OCI-M2 (cell line): ENCODE results near the gene ANTKMT.
"Not testable (repeated sequence)": the region's sequence is repeated elsewhere in the genome, so short reads cannot be mapped to it uniquely, and the experiment has no call there.

Source experiments
- DNase-seq: peaks from one replicate; lab custom pipeline; 2025; ENCODE audit not compliant: unreplicated experiment; lab: John Stamatoyannopoulos, UW

Gene ANTKMT

DNA sequence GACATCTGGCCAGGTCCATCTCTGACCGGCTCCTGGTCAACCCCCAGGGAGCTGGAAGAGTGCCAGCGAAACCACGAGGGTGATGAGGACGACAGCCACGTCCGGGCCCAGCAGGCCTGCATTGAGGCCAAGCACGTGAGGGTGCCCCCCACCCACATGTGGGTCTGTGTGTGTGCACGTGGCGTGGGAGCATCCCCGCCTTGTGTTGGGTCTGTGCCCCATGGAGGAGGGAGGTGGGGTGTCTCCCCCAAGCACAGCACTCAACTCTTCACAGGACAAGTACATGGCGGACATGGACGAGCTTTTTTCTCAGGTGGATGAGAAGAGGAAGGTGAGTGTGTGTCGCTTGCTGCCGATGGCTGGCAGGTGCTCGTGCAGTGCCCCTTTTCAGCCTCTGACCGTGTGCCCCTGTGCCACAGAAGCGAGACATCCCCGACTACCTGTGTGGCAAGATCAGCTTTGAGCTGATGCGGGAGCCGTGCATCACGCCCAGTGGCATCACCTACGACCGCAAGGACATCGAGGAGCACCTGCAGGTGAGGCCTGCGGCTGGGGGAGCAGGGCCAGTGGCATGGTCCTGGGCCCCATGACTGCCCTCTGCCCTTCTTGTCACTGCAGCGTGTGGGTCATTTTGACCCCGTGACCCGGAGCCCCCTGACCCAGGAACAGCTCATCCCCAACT, 39.1 kb upstream of the ANTKMT start:
- no peak for DNase-seq

DNA sequence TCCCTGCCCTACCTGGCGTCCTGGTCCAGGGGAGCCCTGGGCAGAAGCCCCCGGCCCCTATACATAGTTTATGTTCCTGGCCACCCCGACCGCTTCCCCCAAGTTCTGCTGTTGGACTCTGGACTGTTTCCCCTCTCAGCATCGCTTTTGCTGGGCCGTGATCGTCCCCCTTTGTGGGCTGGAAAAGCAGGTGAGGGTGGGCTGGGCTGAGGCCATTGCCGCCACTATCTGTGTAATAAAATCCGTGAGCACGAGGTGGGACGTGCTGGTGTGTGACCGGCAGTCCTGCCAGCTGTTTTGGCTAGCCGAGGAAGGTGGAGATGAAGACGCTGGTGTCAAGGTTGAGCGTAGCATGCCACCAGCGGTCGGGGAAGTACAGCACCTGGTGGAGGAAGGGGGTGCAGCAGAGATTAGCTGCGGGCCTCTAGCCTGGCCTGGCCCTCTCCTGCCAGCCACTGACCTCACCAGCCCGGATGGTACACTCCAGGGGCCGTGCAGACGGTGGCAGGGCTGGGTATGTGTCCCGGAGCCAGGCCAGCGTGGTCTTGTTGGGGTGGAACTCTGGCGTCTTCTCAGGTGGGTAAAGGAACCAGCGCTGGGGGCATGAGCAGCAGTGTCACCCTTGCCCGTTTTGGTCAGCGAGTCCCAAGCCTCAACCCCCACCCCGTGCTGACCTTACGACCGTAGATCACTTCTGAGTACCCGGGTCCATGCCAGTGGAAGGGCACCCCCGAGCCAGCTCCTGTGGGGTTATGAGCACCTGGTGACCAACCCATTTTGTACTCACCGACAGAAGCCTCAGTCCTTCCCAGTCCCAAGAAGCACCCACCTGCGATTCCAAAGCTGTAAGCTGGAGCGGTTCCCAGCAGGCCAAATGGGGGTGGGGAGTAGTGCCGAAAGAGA, 38.2 kb upstream of the ANTKMT start:
- DNase-seq = no peak

DNA sequence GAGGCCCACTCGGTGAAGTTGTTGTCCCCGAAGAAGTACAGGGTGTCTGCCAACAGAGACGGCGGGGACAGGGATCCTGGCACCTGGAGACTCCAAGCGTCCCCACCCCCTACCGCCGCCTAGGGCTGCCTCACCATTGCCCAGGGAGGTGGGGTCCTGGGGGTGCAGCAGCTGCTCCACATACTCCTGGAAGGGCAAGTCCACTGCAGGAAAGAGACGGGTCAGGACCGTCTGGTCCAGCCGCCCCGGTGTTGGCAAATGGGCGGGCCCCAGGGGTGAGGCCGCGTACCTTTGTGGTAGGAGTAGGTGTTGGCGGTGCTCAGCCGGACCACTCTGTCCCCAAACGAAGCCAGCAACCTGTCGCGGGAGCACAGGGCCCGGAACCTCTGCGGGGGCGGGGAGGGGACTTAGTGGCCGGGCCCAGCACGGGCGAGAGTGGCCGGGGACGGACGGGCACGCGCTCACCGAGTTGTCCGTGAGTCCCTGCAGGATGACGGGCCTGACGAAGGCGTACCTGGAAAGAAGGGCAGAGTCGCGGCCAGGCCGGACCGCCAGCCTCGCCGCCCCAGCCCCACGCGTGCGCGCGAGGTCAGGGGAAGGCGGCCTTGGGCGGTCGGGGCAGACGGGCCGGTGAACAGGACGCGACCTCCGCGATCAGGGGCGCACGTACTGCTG, 37.4 kb upstream of the ANTKMT start:
- no peak for DNase-seq

DNA sequence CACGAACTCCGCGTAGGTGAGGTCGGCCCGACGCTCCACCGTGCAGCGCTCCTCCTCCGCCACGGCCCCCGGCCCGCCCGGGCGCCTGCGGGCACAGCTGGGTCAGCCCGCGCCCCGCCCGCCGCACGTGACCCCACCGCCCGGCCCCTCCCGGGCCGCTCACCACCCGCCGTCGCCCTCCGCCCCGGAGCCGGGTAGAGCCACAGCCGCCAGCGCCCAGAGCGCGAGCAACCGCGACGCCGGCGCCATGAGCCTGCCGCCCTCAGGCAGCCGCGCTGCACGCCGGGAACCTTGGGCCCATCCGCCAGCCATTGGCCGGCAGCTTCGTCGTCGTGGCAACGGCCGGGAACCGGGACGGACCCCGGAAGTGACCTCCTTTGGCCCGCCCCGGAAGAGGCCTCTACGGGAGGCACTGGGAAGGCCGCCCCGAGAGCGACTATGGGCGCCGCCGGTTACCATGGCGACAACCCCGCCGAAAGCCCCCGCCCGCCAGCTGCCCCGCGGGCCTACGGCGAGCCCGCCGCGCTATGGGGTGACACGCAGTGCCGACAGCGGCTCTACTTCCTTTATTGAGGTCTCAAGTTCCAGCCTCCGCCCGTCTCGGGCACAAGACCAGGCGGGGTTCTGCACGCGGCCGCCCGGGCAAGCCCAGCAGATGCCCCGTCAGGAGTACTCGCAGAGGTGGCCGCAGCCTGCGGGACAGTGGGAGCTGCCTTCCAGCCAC, 36.7 kb upstream of the ANTKMT start, which contains the start of gene JMJD8:
TSS of gene JMJD8 (minus strand) at position 264 of the 724 bp plus-strand sequence. CDS start at position 249, 15 bp downstream.
- DNase-seq = no peak

DNA sequence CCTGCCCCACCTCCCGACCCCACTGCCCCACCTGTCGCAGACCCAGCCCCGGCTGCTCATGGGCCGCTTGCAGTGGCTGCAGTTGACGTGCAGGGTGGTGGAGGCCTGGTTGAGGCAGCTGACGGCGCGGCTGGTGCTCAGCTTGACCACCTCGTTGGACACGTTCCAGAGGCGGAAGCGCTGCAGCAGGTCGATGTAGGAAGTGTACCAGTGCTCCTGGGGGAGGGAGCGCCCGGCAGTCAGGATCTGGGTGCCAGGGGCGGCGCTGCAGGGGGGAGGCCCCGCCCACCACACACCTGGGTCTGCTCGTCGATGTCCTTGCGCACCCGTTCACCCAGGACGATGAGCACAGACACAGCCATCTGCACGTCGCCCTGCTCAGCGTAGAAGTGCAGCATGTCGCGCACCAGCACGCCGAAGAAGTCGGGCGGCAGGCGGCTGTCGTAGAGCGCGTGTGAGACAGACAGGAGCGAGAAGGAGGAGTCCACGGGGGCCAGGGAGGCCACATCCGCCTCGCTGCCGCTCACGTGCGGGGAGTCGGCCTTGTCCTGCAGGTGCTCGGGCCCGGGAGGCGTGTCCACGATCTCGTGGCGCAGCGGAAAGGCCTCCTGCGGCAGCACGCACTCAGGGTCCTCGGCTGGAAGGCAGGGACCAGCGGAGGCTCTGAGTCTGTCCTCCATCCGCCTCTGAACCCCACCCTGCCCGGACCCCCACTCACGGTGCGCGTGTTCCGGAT, 35.8 kb upstream of the ANTKMT start:
- DNase-seq = no peak

GRCh38 chr16:685967-686366, 35.0 kb upstream of the ANTKMT start:
- no peak for DNase-seq

DNA sequence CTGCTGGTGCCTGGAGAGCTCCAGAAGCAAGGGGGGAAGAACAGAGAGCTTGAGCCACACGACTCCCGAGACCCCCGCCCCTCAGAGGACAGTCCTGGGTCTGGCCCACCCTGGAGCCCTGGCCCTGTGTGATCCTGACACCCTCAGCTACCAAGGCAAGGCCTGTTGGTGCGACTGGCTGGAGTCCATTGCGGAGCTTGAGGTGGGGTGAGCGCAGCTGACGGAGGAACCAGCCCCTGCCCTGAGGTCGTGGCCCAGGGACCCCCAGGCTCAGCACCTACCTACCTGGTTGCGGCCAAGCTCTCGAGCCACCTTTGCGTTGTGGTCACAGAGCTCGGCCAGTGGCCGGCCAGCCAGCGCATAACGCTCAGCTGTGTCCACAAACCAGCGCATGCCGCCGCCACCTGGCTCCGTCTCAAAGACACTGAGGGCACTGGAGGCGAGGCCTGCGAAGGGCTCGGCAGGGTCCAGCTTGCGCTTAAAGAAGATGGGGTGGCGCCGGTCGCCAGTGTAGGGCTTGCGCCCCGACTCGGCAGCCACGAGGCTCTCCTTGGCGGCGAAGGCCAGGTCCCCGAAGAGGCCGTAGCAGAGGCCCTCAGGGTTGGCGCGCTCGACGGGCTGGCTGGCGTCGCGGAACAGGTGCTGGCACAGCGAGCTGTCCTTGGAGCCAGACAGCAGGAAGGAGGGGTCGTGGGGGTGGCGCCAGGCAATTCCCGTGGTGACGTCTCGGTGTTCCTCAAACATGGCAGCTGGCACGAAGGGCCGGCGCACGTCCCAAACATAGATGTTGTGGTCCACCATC, 34.3 kb upstream of the ANTKMT start:
- no peak for DNase-seq

- DNase-seq = no peak
Measured at GRCh38 chr16:687499-687898, 33.4 kb upstream of the ANTKMT start.

- no peak for DNase-seq
Measured at GRCh38 chr16:689175-689897, 31.6 kb upstream of the ANTKMT start.

DNA sequence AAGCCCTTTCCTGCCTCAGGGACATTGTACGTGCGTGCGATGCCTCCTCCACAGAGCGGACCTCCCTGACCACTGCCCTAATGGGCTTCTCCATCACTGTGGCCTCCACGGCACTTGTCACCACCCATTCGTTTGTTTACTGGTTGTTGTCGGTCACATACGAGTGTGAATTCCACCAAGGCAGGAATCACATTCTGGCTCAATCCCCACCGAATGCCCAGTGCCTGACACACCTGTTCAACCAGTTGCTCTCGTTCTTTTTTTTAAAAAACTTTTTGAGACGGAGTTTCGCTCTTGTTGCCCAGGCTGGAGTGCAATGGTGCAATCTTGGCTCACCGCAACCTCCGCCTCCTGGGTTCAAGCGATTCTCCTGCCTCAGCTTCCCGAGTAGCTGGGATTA, 29.7 kb upstream of the ANTKMT start:
- not testable (repeated sequence) for DNase-seq

GRCh38 chr16:692356-693108, 28.4 kb upstream of the ANTKMT start:
- DNase-seq = no peak

GRCh38 chr16:693364-693763, 27.6 kb upstream of the ANTKMT start:
- no peak for DNase-seq

- DNase-seq = no peak
Measured at GRCh38 chr16:693766-694165, 27.2 kb upstream of the ANTKMT start.

- no peak for DNase-seq
Measured at GRCh38 chr16:694187-694862, 26.6 kb upstream of the ANTKMT start.

GRCh38 chr16:694863-695354, 26.0 kb upstream of the ANTKMT start:
- DNase-seq = no peak

DNA sequence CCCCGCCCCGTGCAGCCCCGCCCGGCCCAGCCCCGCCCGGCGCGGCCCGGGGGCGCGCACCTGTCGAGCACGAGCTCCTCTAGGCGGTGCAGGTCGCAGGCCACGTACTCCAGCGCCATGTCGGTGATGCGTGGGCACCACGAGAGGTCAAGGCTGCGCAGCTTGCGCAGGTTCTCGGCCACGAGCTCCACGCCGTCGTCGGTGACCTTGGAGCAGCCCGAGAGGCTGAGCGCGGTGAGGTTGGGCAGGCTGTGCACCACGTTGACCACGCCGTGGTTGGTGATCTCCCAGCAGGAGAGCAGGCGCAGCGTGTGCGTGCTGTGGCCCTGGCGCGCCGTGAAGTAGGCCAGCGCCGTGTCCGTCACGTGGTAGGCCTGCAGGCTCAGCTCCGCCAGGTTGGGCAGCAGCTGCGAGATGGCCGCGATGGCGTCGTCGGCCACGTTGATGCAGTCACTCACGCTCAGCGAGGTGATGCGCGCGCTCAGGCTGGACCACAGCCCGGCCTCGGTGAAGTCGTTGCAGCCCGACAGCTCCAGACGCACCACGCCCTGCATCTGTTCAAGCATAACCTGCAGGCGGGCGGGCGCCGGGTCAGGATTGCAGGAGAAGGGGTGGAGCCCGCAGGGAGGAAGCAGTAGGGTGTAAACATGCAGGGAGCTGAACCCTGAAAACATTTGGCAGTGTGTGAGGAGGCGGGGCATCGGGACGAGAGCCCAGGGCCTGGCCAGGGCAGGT, 25.4 kb upstream of the ANTKMT start:
- DNase-seq = no peak
